Right lobe of liver (tissue), 4 donors: Measurements from ENCODE around the gene ASH1L.

Experiments used
- POLR2A ChIP-seq: fragments of 450-650 bp; IDR thresholded peaks from one replicate; pipeline ENCODE4 v1.6.1; 2017; ENCODE audit warnings: antibody characterized with exemption, mild to moderate bottlenecking
- TF ChIP-seq, protein P1 (sequence below), 4 donors: fragments of 200-600 bp in 3 of 4; fragments of 450-650 bp in 1 of 4; IDR thresholded peaks; one replicate each; pipeline versions ENCODE4 v1.5.1 to v1.8.0; 2016 to 2022; ENCODE audit warnings: antibody characterized with exemption in 4 of 4, mild to moderate bottlenecking in 2 of 4
- donor health status: DM: no; HTN: no; CAD: no.
- donor health status: DM: no; HTN: no; CAD: no.
- donor health status: DM: no; HTN: yes; CAD: no.

DNA sequence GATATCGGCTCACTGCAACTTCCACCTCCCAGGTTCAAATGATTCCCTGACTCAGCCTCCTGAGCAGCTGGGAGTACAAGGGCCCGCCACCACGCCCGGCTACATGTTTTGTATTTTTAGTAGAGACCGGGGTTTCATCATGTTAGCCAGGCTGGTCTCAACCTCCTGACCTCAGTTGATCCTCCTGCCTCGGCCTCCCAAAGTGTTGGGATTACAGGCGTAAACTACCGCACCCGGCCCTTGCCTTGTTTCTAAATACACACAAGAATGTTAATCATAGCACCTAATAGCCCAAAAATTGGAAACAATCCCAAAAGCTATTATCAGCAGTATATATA is 46.3 kb upstream of the ASH1L start:
- TF ChIP-seq, protein P1, sequence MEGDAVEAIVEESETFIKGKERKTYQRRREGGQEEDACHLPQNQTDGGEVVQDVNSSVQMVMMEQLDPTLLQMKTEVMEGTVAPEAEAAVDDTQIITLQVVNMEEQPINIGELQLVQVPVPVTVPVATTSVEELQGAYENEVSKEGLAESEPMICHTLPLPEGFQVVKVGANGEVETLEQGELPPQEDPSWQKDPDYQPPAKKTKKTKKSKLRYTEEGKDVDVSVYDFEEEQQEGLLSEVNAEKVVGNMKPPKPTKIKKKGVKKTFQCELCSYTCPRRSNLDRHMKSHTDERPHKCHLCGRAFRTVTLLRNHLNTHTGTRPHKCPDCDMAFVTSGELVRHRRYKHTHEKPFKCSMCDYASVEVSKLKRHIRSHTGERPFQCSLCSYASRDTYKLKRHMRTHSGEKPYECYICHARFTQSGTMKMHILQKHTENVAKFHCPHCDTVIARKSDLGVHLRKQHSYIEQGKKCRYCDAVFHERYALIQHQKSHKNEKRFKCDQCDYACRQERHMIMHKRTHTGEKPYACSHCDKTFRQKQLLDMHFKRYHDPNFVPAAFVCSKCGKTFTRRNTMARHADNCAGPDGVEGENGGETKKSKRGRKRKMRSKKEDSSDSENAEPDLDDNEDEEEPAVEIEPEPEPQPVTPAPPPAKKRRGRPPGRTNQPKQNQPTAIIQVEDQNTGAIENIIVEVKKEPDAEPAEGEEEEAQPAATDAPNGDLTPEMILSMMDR (IDR thresholded peaks at IDR 0.05), result no peak
- no peak for TF ChIP-seq POLR2A
